LNCaP clone FGC (cell line): ENCODE data around the gene KRT12.

Experiments used
- DNase-seq: peaks from one replicate; pipeline ENCODE4 v3.0.0-alpha.2; 2011; ENCODE audit warnings: low read depth
- H3K4me3 ChIP-seq: 2 replicates; pipeline ENCODE4 v1.5.1; 2011; ENCODE audit warnings: mild to moderate bottlenecking, low read depth, low read length, control low read depth
- CTCF ChIP-seq: IDR thresholded peaks from 2 replicates; pipeline ENCODE4 v1.5.1; 2012; ENCODE audit warnings: mild to moderate bottlenecking; ENCODE audit not compliant: control insufficient read depth, insufficient read depth; ENCODE audit errors: extremely low read depth

Gene KRT12

DNA sequence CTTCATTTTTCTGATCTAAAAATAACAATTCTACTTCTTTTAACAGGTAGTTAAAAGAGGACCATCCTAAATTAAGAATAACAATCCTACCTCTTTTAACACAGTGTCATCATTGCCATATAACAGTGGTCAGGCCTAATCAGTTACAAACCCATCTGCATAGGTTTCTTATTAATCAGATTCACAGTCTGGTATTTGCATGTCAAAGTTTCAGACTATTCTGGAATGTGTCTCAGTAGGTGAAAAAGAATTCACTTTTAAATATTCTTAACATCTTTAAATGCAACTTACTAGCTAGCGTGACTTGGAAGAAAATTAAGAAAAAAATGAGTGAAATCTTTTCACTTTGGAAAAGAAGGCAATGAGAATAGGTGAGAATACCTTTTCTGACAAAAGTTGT lies 6.8 kb upstream of the KRT12 start:
- H3K4me3 ChIP-seq, result no peak overlapping the region
- DNase-seq, result no peak

DNA sequence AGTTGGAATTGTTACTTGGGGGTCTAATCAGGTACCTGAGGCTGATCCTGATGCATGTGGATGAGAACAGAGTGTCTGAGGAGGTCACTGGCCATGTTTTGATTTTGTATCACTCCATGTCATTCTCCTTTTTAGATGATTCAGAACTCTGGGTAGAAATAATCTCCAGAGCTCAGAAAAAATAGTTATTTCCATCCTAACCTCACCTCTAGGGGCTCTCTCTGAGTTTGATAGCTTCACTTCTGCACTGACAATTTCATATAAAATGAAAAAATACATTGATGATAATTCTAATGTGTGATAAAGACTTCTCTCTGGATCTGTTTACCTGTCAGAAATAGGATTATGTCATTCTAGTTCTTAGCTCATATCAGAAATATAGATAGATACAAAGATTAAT lies 6.2 kb upstream of the KRT12 start:
- no peak for DNase-seq
- TF ChIP-seq CTCF, result no peak

More for the DNA sequence above, 6.8 kb upstream of the KRT12 start:
- TF ChIP-seq CTCF, result no peak

DNA sequence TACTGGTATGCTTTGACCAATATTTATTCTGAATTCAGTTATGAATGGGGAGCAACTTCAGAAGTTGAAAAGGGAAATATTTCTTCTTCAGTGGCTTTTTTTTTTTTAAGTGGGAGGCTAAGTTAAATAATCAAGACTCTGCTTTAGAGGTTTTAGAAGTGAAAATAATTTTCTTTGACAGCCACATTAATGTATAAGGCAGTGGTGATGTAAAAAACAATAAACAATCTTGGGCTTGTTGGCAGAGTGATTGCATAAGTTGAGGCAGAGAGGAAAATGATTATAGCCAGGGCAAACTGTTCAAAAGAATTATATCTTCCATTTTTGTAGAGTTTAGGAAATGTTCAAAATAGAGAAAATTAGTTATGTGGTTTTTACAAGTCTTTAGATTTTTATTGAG lies 5.4 kb upstream of the KRT12 start:
- TF ChIP-seq CTCF, result no peak
- DNase-seq, result no peak
- no peak overlapping the region for H3K4me3 ChIP-seq

More for the DNA sequence above, 6.2 kb upstream of the KRT12 start:
- no peak overlapping the region for H3K4me3 ChIP-seq

DNA sequence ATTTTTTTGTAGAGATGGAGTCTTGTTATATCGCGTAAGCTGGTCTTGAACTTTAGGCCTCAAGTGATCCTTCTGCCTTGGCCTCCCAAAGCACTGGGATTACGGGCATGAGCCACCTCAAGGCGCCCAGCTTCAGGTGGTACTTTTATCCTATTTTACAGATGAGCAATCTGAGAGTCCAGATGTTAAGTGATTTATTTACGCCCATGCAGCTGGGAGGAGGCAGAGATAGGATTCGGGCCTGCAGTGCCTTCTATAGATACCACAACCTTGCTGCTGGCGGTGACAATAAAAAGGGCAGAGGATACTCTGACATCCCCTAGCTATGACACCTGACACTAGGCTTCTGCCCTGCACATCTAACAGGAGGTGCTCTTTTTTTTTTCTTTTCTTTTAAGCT lies 4.3 kb upstream of the KRT12 start:
- H3K4me3 ChIP-seq, result no peak overlapping the region
- TF ChIP-seq CTCF, result no peak

DNA sequence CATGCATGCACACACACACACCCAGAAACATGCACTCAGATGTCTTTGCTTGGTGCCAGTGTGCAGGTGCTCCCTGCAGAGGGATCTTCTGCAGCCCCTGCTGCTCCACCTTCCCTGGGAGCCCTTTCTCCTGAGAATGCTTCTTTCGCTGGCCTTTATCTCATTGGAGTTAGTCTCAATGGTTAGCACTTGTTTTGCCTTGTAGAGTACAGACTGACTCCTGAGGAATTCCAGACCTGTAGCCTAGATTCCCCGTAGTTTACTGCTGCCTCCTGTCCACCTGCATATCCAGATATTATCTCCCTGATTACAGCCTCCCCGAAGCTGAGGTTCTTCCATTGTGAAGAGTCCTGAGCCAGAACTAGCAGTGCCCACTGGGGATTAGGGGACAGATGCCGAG lies 3.1 kb upstream of the KRT12 start:
- no peak overlapping the region for H3K4me3 ChIP-seq

More for the DNA sequence above, 4.3 kb upstream of the KRT12 start:
- no peak for DNase-seq

GRCh38 chr17:40864661-40865390 lies 2.2 kb downstream of the KRT12 start:
- DNase-seq, result no peak
- TF ChIP-seq CTCF, result no peak
- no peak overlapping the region for H3K4me3 ChIP-seq

More for the DNA sequence above, 3.1 kb upstream of the KRT12 start:
- DNase-seq, result no peak
- no peak for TF ChIP-seq CTCF
